Progenitor cell of endocrine pancreas (in vitro differentiated cells): Measurements from ENCODE around the gene ADAM12. TPM values are rescaled to one million over a fixed set of nuclear protein-coding genes. Genes with fewer than 3 reads are reported as not detected.

Experiments
- DNase-seq: peaks from one replicate; pipeline ENCODE4 v3.0.0; 2021; ENCODE audit warnings: low spot score; ENCODE audit not compliant: unreplicated experiment
- H3K27ac Mint-ChIP-seq: 2 replicates; pipeline ENCODE4 v1.8.0; 2021; ENCODE audit warnings: mild to moderate bottlenecking, moderate library complexity, mixed read lengths
- H3K27me3 Mint-ChIP-seq: 2 replicates; pipeline ENCODE4 v1.8.0; 2021; ENCODE audit warnings: mixed read lengths
- H3K36me3 Mint-ChIP-seq: 2 replicates; pipeline ENCODE4 v1.8.0; 2022; ENCODE audit warnings: mixed read lengths; ENCODE audit not compliant: insufficient read depth
- H3K4me1 Mint-ChIP-seq: 2 replicates; pipeline ENCODE4 v1.8.0; 2021; ENCODE audit warnings: low read depth, mixed read lengths
- H3K4me3 Mint-ChIP-seq: 2 replicates; pipeline ENCODE4 v1.8.0; 2021; ENCODE audit warnings: low read depth, mild to moderate bottlenecking, moderate library complexity, mixed read lengths
- H3K9me3 Mint-ChIP-seq: 2 replicates; pipeline ENCODE4 v1.8.0; 2021; ENCODE audit warnings: low read depth, mixed read lengths
- CTCF ChIP-seq: fragments of 200-600 bp; sonication (generic); IDR thresholded peaks from one replicate; pipeline ENCODE4 v1.5.0; 2021; ENCODE audit warnings: antibody characterized with exemption, mild to moderate bottlenecking; ENCODE audit not compliant: unreplicated experiment
- total RNA-seq: library from RNA; stranded (reverse); gene quantifications from 2 replicates; pipeline ENCODE4 v1.2.1, GENCODE V29; 2021

The ADAM12 gene
- total RNA-seq, 1 donor from 2014 or later, result 1.8 TPM

GRCh38 chr10:126417220-126417825 lies 29.0 kb upstream of the ADAM12 start:
- Mint-ChIP-seq H3K36me3 (no peaks in the 10 kb centered on the region), H3K9me3 (no peaks in the 10 kb centered on the region), H3K4me3 (no peak overlapping the region), H3K27me3 (peaks cover 18% of the 10 kb centered on the region), H3K4me1 (no peaks in the 10 kb centered on the region), H3K27ac (no peak overlapping the region)
- no peak for TF ChIP-seq CTCF
- DNase-seq, result no peak

GRCh38 chr10:126409821-126410220 lies 21.5 kb upstream of the ADAM12 start:
- DNase-seq, result no peak
- Mint-ChIP-seq H3K27me3 (peaks cover 15% of the 10 kb centered on the region), H3K9me3 (no peaks in the 10 kb centered on the region), H3K27ac (no peak overlapping the region), H3K4me1 (no peaks in the 10 kb centered on the region), H3K36me3 (no peaks in the 10 kb centered on the region), H3K4me3 (no peak overlapping the region)
- TF ChIP-seq CTCF, result no peak

- no peak for DNase-seq
- no peaks in the 10 kb centered on the region for H3K36me3 Mint-ChIP-seq
- H3K4me3 Mint-ChIP-seq, result no peak overlapping the region
- H3K27me3 Mint-ChIP-seq, result peaks cover 9% of the 10 kb centered on the region
- no peak overlapping the region for H3K27ac Mint-ChIP-seq
- no peaks in the 10 kb centered on the region for H3K4me1 Mint-ChIP-seq
- H3K9me3 Mint-ChIP-seq, result no peaks in the 10 kb centered on the region
- no peak for TF ChIP-seq CTCF
These were observed 20.8 kb upstream of the ADAM12 start for GRCh38 chr10:126408953-126409641.

GRCh38 chr10:126407831-126408230 lies 19.6 kb upstream of the ADAM12 start:
- Mint-ChIP-seq H3K27ac (no peak overlapping the region), H3K27me3 (peaks cover 9% of the 10 kb centered on the region), H3K36me3 (no peaks in the 10 kb centered on the region), H3K4me1 (peaks cover 6% of the 10 kb centered on the region), H3K9me3 (no peaks in the 10 kb centered on the region), H3K4me3 (no peak overlapping the region)
- no peak for DNase-seq
- TF ChIP-seq CTCF, result no peak

GRCh38 chr10:126405239-126405775 lies 17.0 kb upstream of the ADAM12 start:
- no peak for TF ChIP-seq CTCF
- no peaks in the 10 kb centered on the region for H3K9me3 Mint-ChIP-seq
- H3K27ac Mint-ChIP-seq, result peak overlapping the region; percentile 7
- no peak overlapping the region for H3K4me3 Mint-ChIP-seq
- no peak for DNase-seq
- H3K27me3 Mint-ChIP-seq, result peaks cover 22% of the 10 kb centered on the region
- peaks cover 6% of the 10 kb centered on the region for H3K4me1 Mint-ChIP-seq
- H3K36me3 Mint-ChIP-seq, result no peaks in the 10 kb centered on the region
